Activated CD4-positive, alpha-beta memory T cell treated with anti-CD3 and anti-CD28 coated beads, Interleukin-2, amount 10 ng/mL, durations not matched to agents 7 days and 5 days (primary cell): ENCODE data around the gene BRME1. TPM values are rescaled to one million over a fixed set of nuclear protein-coding genes. Genes with fewer than 3 reads are reported as not detected.
A peak's percentile ranks its signal among the peaks of the same experiment; 100 is the strongest.

Experiments used
- CTCF ChIA-PET: fragments of 350-600 bp; sonication (Branson Sonifier 250); formaldehyde crosslinking; loops from one replicate; lab custom pipeline; 2021; ENCODE audit warnings: antibody characterized with exemption, inconsistent platforms; lab: Charles Lee
- POLR2A ChIA-PET: fragments of 350-600 bp; sonication (Branson Sonifier 250); formaldehyde crosslinking; loops from one replicate; lab custom pipeline; 2021; ENCODE audit warnings: antibody characterized with exemption; lab: Charles Lee
- DNase-seq: peaks from one replicate; pipeline ENCODE4 v3.0.0-alpha.2; 2020
- H3K27ac Mint-ChIP-seq: one replicate; pipeline ENCODE4 v1.8.0; 2021; ENCODE audit warnings: mild to moderate bottlenecking, mixed read lengths
- H3K27me3 Mint-ChIP-seq: one replicate; pipeline ENCODE4 v1.8.0; 2021; ENCODE audit warnings: mixed read lengths
- H3K36me3 Mint-ChIP-seq: one replicate; pipeline ENCODE4 v1.8.0; 2021; ENCODE audit warnings: low read depth, mixed read lengths
- H3K4me1 Mint-ChIP-seq: one replicate; pipeline ENCODE4 v1.8.0; 2021; ENCODE audit warnings: mixed read lengths
- H3K4me3 Mint-ChIP-seq: one replicate; pipeline ENCODE4 v1.8.0; 2021; ENCODE audit warnings: mild to moderate bottlenecking, mixed read lengths
- H3K9me3 Mint-ChIP-seq: one replicate; pipeline ENCODE4 v1.8.0; 2021; ENCODE audit warnings: mixed read lengths
- total RNA-seq, 2 experiments: library from RNA; stranded (reverse); gene quantifications; one replicate each; pipeline ENCODE4 v1.2.3, GENCODE V29; 2021

BRME1 gene
- total RNA-seq: 1 to 10 TPM; 3.8 to 4.4 TPM

DNA sequence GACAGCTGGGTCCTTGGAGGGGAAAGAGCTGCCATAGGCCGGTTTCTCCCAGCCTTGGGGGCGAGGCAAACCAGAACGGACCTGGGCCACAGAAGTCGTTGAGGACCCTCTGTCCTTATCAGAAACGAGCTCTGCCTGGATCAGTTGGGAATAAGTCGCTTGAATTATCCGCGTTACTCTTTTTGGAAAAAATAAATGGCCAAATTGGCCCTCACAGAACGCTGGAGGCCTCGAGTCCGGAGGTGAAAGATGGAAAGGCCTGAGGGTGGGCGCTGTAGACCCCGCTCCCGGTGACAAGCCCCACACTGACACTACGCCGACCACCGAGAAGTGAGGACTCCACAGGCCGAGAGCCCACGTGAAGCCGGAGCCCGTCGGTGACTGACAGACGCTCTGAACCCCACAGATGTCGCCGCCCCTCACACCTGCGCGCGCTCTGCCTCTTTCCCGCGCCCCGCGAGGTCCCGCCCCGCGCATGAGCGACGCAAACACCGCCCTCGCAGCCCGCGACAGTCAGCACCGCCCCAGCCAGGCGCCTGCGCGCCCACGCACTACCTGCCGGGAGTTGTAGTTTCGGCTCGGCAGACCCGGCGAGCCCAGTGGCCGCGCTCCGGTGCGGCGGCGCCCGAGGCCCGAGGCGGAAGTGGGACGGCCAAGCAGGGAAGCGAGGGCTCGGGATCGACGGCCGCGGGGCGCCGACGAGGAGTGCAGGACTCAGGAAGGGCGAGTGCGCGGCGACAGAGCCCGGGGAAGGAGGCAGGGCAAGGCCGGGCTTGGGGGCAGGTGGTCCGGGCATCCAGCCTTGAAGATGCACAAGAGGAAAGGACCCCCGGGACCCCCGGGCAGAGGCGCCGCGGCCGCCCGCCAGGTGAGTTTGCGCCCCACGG lies at the start of gene BRME1, which contains the start of gene CC2D1A:
TSS of gene BRME1 (minus strand) at position 484 of the 887 bp plus-strand sequence. CDS start 1,225 bp downstream, outside the sequence.
TSS of gene CC2D1A (plus strand) at position 568 of the 887 bp plus-strand sequence. CDS start at position 809, 241 bp downstream.
- ChIA-PET CTCF (interaction anchor here (0.7 to 1.1 kb wide), 3 partner anchors 143 to 172 kb away, joined by 3 to 5 read pairs (median 3); partner anchors contain the start of gene MISP3), POLR2A (interaction anchor here (1.0 to 2.7 kb wide), 4 partner anchors 25 to 231 kb away, joined by 3 to 12 read pairs (median 4); partner anchors contain the start of genes IL27RA and RFX1)
- peak within 1 kb of the TSS; percentile 69 for H3K27ac Mint-ChIP-seq
- peak within 1 kb of the TSS; percentile 80 for H3K4me3 Mint-ChIP-seq
- peak; percentile 95 for DNase-seq
- no peaks in the 10 kb centered on the region for H3K27me3 Mint-ChIP-seq
- peaks cover 29% of the 10 kb centered on the region for H3K4me1 Mint-ChIP-seq
- peaks cover 10% of the 10 kb centered on the region for H3K36me3 Mint-ChIP-seq
- H3K9me3 Mint-ChIP-seq: peaks cover 3% of the 10 kb centered on the region

DNA sequence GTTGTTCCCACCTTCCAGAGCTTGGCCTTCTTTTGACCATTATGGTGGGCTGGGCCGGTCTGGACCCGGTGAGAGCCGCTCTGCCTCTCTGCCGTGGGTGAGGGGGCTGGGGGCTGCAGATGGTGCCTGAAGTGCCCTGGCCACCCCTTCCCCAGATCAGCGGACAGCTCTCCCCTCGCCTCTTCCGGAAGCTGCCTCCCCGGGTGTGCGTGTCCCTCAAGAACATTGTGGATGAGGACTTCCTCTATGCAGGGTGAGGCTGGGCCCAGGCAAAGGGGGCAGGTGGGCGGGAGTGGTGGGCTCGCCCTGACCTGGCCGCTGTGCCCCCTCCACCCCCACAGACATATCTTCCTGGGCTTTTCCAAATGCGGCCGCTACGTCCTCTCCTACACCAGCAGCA lies 48.3 kb upstream of the BRME1 start:
- Mint-ChIP-seq H3K4me3 (peak overlapping the region; percentile 95), H3K27ac (no peak overlapping the region), H3K4me1 (peaks cover 19% of the 10 kb centered on the region), H3K36me3 (peaks cover 36% of the 10 kb centered on the region), H3K9me3 (no peaks in the 10 kb centered on the region), H3K27me3 (no peaks in the 10 kb centered on the region)
- ChIA-PET POLR2A (interaction anchor here (1.2 to 4.5 kb wide), 3 partner anchors 51 to 568 kb away, joined by 3 to 58 read pairs (median 38); partner anchors contain the start of genes IL27RA and RFX1), CTCF (interaction anchor here (2.8 kb wide), 1 partner anchor 94 kb away, joined by 11 read pairs; no protein-coding TSS in a partner anchor)
- no peak for DNase-seq

DNA sequence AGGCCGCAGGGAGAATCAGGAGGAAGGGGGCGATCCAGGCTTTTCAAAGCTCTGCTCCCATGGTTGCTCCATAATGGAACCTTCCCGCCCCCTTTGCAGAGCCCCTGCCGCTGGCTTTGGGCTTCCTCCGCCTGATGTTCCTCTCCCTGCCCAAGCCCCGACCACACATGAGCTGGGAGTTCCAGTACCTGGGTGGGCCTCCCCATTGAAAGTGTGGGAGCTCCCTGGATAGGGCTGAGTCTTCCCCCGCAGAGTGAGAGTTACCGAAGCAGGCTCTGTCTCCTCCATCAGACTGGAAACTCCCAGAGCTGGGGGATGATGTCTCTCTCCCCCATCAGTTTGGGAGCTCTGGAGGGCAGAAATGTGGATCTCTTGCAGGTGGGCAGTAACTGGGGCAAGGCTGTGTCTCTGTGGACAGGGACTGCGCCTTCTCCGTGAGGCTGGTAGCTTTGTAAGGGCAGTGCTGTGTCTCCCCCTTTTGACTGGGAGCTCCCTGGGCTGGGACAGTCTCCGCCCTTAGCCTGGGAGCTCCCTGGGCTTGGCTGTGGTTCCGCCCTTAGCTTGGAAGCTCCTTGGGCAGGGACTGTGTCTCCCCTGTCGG lies 47.1 kb upstream of the BRME1 start:
- H3K27me3 Mint-ChIP-seq: no peaks in the 10 kb centered on the region
- peaks cover 19% of the 10 kb centered on the region for H3K4me1 Mint-ChIP-seq
- peak overlapping the region; percentile 80 for H3K27ac Mint-ChIP-seq
- ChIA-PET CTCF (interaction anchor here (0.6 to 2.8 kb wide), 14 partner anchors 19 to 579 kb away, joined by 3 to 11 read pairs (median 3); partner anchors contain the start of genes ASF1B, IL27RA, MISP3 and RFX1), POLR2A (interaction anchor here (0.6 to 4.5 kb wide), 17 partner anchors 9 to 569 kb away, joined by 3 to 58 read pairs (median 4); partner anchors contain the start of genes ADGRE5, IL27RA and RFX1)
- peak overlapping the region; percentile 95 for H3K4me3 Mint-ChIP-seq
- H3K36me3 Mint-ChIP-seq: peaks cover 25% of the 10 kb centered on the region
- H3K9me3 Mint-ChIP-seq: no peaks in the 10 kb centered on the region
- no peak for DNase-seq

DNA sequence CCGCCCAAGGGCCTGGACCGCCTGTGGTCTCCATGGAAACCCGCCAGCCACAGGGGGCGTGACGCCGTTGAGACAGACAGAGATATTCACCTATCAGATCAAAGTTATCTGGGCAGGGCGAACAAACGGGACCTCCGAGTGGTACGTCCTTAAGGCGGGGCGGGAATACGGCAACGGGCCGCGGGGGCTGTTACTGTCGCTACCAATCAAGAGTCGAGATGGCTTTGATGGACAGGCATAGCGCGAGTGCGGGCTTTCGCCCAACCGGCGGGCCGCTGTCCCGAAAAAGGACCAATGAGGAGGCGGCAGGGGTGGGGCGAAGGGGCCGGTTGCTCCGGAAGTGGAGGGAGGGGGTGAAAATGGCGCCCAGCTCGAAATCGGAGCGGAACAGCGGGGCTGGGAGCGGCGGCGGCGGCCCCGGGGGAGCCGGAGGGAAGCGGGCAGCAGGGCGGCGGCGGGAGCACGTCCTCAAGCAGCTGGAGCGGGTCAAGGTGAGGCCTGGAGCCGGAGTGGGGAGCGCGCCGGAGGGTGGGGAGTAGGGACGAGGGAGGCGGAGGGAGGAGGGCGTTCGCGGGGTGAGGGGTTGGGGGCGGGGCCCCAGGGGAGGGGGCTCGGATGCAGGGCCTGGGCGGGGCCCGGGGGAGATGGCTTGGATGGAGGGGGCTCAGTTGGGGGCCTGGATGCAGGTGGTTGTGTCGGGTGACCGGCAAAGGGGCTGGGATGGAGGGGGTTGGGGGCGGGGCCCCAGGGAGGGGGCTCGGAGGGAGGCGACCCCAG lies 46.4 kb upstream of the BRME1 start, which contains the start of gene DCAF15:
TSS of gene DCAF15 (plus strand) at position 356 of the 777 bp plus-strand sequence. CDS start at position 360, 4 bp downstream.
- ChIA-PET CTCF (interaction anchor here (0.6 to 2.8 kb wide), 13 partner anchors 18 to 579 kb away, joined by 3 to 11 read pairs (median 3); partner anchors contain the start of genes ASF1B, IL27RA, MISP3 and RFX1), POLR2A (interaction anchor here (0.8 to 4.5 kb wide), 16 partner anchors 8 to 205 kb away, joined by 3 to 58 read pairs (median 4); partner anchors contain the start of genes IL27RA and RFX1)
- peaks cover 19% of the 10 kb centered on the region for H3K4me1 Mint-ChIP-seq
- no peaks in the 10 kb centered on the region for H3K27me3 Mint-ChIP-seq
- H3K27ac Mint-ChIP-seq: peak within 1 kb of the TSS; percentile 85
- peaks cover 24% of the 10 kb centered on the region for H3K36me3 Mint-ChIP-seq
- peak; percentile 99 for DNase-seq
- H3K4me3 Mint-ChIP-seq: peak within 1 kb of the TSS; percentile 95
- H3K9me3 Mint-ChIP-seq: no peaks in the 10 kb centered on the region

DNA sequence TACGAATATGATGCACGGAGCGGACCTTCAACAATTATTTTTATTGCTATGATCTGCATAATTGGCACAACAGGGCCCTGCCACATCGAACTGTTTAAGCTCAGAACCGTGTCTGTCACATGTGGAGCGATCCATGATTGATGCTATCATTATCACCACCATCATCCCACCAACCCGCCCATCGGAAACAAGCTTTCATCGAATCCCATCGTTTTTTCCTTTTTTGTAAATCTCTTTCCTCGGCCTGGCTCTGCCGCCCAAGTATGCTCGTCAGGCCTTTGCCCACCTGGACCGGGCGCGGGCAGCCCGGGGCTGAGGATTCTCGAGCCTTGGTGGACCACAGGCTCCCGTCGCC lies 45.9 kb upstream of the BRME1 start:
- POLR2A ChIA-PET: interaction anchor here (0.7 to 4.5 kb wide), 13 partner anchors 11 to 204 kb away, joined by 3 to 58 read pairs (median 4); partner anchors contain the start of genes IL27RA and RFX1
- H3K27me3 Mint-ChIP-seq: no peaks in the 10 kb centered on the region
- peak overlapping the region; percentile 85 for H3K27ac Mint-ChIP-seq
- no peak for DNase-seq
- H3K36me3 Mint-ChIP-seq: peaks cover 20% of the 10 kb centered on the region
- H3K9me3 Mint-ChIP-seq: no peaks in the 10 kb centered on the region
- H3K4me3 Mint-ChIP-seq: peak overlapping the region; percentile 95
- CTCF ChIA-PET: interaction anchor here (1.1 to 2.8 kb wide), 7 partner anchors 49 to 185 kb away, joined by 3 to 11 read pairs (median 3); partner anchors contain the start of genes ASF1B and RFX1
- peaks cover 19% of the 10 kb centered on the region for H3K4me1 Mint-ChIP-seq

DNA sequence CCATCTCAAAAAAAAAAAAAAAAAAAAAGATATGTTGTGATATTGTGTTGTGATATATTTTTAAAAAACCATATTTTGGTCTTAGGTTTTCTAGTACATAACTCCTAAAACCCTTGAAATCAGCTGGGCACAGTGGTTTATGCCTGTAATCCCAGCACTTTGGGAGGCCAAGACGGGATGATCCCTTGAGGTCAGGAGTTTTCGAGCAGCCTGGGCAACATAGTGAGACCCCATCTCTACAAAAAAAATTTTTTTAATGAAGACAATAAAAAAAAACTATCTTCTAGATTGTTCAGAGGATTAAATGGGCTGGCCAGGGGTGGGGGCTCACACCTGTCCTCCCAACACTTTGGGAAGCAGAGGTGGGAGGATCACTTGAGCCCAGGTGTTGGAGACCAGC lies 45.1 kb upstream of the BRME1 start:
- Mint-ChIP-seq H3K27ac (no peak overlapping the region), H3K27me3 (no peaks in the 10 kb centered on the region), H3K4me3 (no peak overlapping the region), H3K4me1 (peaks cover 19% of the 10 kb centered on the region), H3K36me3 (peaks cover 14% of the 10 kb centered on the region), H3K9me3 (no peaks in the 10 kb centered on the region)
- CTCF ChIA-PET: interaction anchor here (1.3 to 2.8 kb wide), 4 partner anchors 48 to 98 kb away, joined by 3 to 11 read pairs (median 4); partner anchors contain the start of gene RFX1
- no peak for DNase-seq
- POLR2A ChIA-PET: interaction anchor here (0.7 to 4.5 kb wide), 6 partner anchors 22 to 165 kb away, joined by 3 to 58 read pairs (median 17); partner anchors contain the start of genes IL27RA and RFX1

DNA sequence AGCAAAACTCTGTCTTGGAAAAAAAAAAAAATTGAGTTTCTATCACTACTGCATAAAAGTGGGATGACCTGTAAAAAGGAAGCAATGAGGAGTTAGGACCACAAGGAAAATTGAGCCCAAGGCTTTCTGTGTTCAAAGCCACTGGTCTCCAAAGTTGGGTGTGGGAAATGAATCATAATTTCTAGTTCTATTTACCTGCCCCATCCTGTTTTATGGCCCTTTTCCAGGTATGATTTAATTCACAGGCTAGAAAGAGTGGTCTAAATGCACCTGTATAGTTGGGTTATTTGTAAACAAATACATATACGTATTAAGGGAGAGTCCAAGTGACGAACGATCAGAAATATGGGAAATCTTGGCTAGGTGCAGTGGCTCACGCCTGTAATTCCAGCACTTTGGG lies 40.5 kb upstream of the BRME1 start:
- Mint-ChIP-seq H3K4me1 (no peaks in the 10 kb centered on the region), H3K27me3 (no peaks in the 10 kb centered on the region), H3K9me3 (no peaks in the 10 kb centered on the region), H3K36me3 (no peaks in the 10 kb centered on the region), H3K27ac (no peak overlapping the region), H3K4me3 (no peak overlapping the region)
- POLR2A ChIA-PET: no interaction called here
- no peak for DNase-seq
- CTCF ChIA-PET: no interaction called here

DNA sequence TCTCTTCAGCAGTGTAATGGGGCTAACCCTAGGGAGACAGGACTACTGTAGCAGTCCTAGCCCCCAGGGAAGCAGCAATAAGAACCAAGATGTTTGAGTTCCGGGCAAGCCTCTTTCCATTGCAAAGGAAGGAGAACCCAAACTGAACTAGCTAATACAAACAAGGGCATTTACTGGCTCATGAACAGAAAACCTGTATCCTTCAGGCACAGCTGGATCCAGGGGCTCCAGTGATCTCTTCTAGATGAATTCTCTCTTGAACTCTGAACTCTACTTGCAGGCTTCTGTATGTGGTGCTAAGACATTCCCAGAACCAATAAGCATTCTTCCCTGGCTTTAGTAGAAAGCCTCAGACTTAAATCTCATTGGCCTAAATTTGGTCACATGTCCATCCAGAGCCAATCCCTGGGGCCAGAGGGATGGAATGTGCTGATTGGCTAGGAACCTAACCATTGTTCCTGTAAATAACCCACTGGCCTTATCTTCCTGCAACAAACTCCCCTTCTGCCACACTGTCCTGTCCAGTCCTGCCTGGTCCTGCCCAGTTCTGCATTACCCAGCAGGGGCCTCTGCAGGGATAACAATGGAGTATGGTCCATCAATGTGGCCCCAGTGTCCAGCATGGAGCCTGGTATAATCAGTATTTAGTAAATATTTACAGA lies 36.2 kb upstream of the BRME1 start:
- no peak for DNase-seq
- no peaks in the 10 kb centered on the region for H3K9me3 Mint-ChIP-seq
- H3K4me3 Mint-ChIP-seq: no peak overlapping the region
- CTCF ChIA-PET: no interaction called here
- POLR2A ChIA-PET: no interaction called here
- H3K27ac Mint-ChIP-seq: no peak overlapping the region
- H3K36me3 Mint-ChIP-seq: no peaks in the 10 kb centered on the region
- peaks cover 2% of the 10 kb centered on the region for H3K27me3 Mint-ChIP-seq
- peaks cover 2% of the 10 kb centered on the region for H3K4me1 Mint-ChIP-seq

DNA sequence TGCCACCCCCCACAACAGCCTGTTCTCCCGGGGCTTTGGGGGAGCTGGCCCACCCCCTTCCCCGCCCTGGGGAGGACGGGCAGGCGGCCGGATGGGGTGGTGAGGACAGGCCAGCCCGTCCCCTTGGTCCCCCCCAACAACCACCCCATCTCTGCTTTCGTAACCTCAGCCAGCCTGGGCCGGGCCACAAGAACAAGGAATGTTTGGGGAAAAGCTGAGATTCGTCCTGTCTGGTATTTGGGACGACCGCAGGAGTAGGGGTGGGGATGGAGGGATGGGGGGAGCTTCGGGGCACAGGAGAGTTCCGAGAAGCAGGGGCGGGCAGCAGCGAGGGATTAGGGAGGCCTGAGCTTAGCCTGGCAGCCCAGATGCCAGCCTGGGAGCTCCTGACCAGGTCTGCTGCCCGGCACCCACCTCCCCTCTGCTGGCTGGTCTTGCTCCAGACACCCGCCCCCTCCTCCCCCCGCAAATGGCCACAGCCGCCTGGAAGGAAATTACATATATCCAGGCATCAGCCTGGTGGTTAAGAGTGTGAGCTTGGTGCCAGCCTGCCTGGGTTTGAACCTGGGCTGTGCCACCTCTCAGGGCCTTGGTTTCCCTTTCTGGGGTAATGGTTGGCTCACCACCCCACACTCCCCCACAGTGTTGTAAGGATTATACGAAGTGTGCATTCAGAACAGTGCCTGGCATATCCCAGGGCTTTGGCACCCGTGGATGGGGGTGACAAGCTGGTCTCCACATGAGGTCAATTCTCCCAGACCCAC lies 32.6 kb upstream of the BRME1 start, which contains the start of gene PODNL1:
TSS of gene PODNL1 (minus strand) at position 117 of the 764 bp plus-strand sequence. CDS start 236 bp downstream, outside the sequence.
- H3K9me3 Mint-ChIP-seq: no peaks in the 10 kb centered on the region
- POLR2A ChIA-PET: interaction anchor here (1.3 kb wide), 2 partner anchors 39 to 67 kb away, joined by 3 to 5 read pairs; partner anchors contain the start of gene RFX1
- H3K36me3 Mint-ChIP-seq: no peaks in the 10 kb centered on the region

DNA sequence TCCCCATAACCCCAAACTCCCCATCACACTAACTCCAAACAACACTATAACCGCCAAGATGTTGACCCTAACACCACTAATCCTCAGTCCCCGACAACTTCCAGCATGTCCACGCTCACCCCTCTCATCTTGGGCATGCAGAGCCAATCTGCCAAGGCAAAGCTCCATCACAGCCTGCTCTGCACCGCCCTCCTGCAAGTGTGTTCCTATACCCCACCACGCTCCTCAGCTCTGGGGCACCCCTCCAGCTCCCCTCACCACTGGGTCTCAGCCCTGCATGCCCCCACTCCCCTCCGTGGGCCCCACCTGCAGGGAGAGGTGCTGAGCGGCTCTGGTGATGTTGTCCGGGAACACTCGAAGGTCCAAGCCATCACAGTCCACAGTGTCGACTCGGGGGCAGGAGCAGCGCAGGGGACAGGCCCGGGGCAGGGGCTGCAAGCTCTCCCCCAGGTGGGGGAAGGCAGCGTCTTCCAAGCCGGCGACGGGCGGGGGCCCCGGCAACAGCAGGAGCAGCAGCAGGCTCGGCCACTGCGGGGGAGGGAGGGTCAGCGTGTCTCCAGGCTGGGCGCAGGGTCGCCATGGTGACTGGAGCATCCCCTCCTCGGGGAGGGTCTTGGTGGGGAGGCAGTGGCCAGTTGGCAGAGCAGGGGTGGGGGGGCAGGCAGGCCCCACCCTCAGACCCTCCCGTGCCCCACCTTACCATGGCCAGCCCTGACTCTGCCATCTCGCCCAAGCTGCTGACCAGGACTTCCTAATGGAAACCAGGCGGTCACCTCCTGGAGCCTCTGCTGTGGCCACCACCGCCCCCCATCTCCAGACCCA lies 31.8 kb upstream of the BRME1 start:
- Mint-ChIP-seq H3K36me3 (no peaks in the 10 kb centered on the region), H3K27me3 (peaks cover 7% of the 10 kb centered on the region), H3K4me3 (no peak overlapping the region), H3K27ac (no peak overlapping the region), H3K9me3 (no peaks in the 10 kb centered on the region), H3K4me1 (peaks cover 3% of the 10 kb centered on the region)
- ChIA-PET CTCF (no interaction called here), POLR2A (interaction anchor here (1.3 kb wide), 2 partner anchors 38 to 68 kb away, joined by 3 to 5 read pairs; partner anchors contain the start of gene RFX1)
- DNase-seq: no peak

More for the DNA sequence above, 32.6 kb upstream of the BRME1 start, which contains the start of gene PODNL1:
- DNase-seq: no peak
- Mint-ChIP-seq H3K4me3 (no peak within 1 kb of the TSS), H3K27me3 (peaks cover 7% of the 10 kb centered on the region), H3K4me1 (peaks cover 3% of the 10 kb centered on the region), H3K27ac (no peak within 1 kb of the TSS)
- CTCF ChIA-PET: interaction anchor here (0.6 kb wide), 2 partner anchors 103 to 688 kb away, joined by 4 to 5 read pairs; no protein-coding TSS in a partner anchor
